ENCODE results near the gene GPR171. TPM values are rescaled to one million over a fixed set of nuclear protein-coding genes. Genes with fewer than 3 reads are reported as not detected.

GPR171 gene
- polyA plus RNA-seq, 1 donor from 2014 or later, result not detected

GRCh38 chr3:151226088-151226563, 23.1 kb upstream of the GPR171 start:
- H3K27ac ChIP-seq (ENCODE audit: low read length), result no peak overlapping the region
- H4K20me1 ChIP-seq (ENCODE audit: insufficient read depth), result peaks cover 4% of the 10 kb centered on the region
- no peak overlapping the region for H3K4me3 ChIP-seq (ENCODE audit: low read length)
- no peak overlapping the region for H3K9ac ChIP-seq (ENCODE audit: low read length)
- H3K27me3 ChIP-seq (ENCODE audit: insufficient read depth, low read depth, low read length), result no peaks in the 10 kb centered on the region
- peaks cover 5% of the 10 kb centered on the region for H3K36me3 ChIP-seq (ENCODE audit: insufficient read depth, low read length)
- H3K79me2 ChIP-seq (replicated peaks; ENCODE audit: insufficient read depth, low read length), result no peaks in the 10 kb centered on the region
- H3K9me3 ChIP-seq (ENCODE audit: low read length), result no peaks in the 10 kb centered on the region
- no peaks in the 10 kb centered on the region for H3K9me2 ChIP-seq (ENCODE audit: insufficient read depth, low read length)
- H3K4me2 ChIP-seq (ENCODE audit: low read length), result no peak overlapping the region
- no peak overlapping the region for H2AFZ ChIP-seq (ENCODE audit: low read depth, low read length)
- no peaks in the 10 kb centered on the region for H3F3A ChIP-seq (ENCODE audit: insufficient read depth, low read length, poor library complexity, severe bottlenecking)
- TF ChIP-seq, protein P1, sequence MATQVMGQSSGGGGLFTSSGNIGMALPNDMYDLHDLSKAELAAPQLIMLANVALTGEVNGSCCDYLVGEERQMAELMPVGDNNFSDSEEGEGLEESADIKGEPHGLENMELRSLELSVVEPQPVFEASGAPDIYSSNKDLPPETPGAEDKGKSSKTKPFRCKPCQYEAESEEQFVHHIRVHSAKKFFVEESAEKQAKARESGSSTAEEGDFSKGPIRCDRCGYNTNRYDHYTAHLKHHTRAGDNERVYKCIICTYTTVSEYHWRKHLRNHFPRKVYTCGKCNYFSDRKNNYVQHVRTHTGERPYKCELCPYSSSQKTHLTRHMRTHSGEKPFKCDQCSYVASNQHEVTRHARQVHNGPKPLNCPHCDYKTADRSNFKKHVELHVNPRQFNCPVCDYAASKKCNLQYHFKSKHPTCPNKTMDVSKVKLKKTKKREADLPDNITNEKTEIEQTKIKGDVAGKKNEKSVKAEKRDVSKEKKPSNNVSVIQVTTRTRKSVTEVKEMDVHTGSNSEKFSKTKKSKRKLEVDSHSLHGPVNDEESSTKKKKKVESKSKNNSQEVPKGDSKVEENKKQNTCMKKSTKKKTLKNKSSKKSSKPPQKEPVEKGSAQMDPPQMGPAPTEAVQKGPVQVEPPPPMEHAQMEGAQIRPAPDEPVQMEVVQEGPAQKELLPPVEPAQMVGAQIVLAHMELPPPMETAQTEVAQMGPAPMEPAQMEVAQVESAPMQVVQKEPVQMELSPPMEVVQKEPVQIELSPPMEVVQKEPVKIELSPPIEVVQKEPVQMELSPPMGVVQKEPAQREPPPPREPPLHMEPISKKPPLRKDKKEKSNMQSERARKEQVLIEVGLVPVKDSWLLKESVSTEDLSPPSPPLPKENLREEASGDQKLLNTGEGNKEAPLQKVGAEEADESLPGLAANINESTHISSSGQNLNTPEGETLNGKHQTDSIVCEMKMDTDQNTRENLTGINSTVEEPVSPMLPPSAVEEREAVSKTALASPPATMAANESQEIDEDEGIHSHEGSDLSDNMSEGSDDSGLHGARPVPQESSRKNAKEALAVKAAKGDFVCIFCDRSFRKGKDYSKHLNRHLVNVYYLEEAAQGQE (IDR thresholded peaks at IDR 0.05; ENCODE audit: borderline replicate concordance), result no peak
- TF ChIP-seq SMC3 (conservative IDR thresholded peaks at IDR 0.05; ENCODE audit: poor library complexity) (no peak), MXI1 (conservative IDR thresholded peaks at IDR 0.05; ENCODE audit: poor library complexity, severe bottlenecking) (no peak), EZH2 (IDR thresholded peaks at IDR 0.05; ENCODE audit: borderline replicate concordance, insufficient read depth, low read length, poor library complexity, severe bottlenecking) (no peak), TAF1 (IDR thresholded peaks at IDR 0.05; ENCODE audit: low read depth) (no peak), EP300 (conservative IDR thresholded peaks at IDR 0.05; ENCODE audit: poor library complexity, severe bottlenecking) (no peak), RAD21 (conservative IDR thresholded peaks at IDR 0.05) (no peak), POLR2AphosphoS5 (IDR thresholded peaks at IDR 0.05) (no peak), CTCF (IDR thresholded peaks at IDR 0.05; ENCODE audit: poor library complexity, severe bottlenecking) (no peak)

- no peak for TF ChIP-seq POLR2AphosphoS5 (IDR thresholded peaks at IDR 0.05)
- no peak overlapping the region for H3K4me2 ChIP-seq (ENCODE audit: low read length)
- no peak overlapping the region for H3K9ac ChIP-seq (ENCODE audit: low read length)
- H4K20me1 ChIP-seq (ENCODE audit: insufficient read depth), result peaks cover 4% of the 10 kb centered on the region
- no peaks in the 10 kb centered on the region for H3F3A ChIP-seq (ENCODE audit: insufficient read depth, low read length, poor library complexity, severe bottlenecking)
- H3K9me3 ChIP-seq (ENCODE audit: low read length), result no peaks in the 10 kb centered on the region
- H3K27me3 ChIP-seq (ENCODE audit: insufficient read depth, low read depth, low read length), result no peaks in the 10 kb centered on the region
- H3K9me2 ChIP-seq (ENCODE audit: insufficient read depth, low read length), result no peaks in the 10 kb centered on the region
- H2AFZ ChIP-seq (ENCODE audit: low read depth, low read length), result no peak overlapping the region
- H3K79me2 ChIP-seq (replicated peaks; ENCODE audit: insufficient read depth, low read length), result no peaks in the 10 kb centered on the region
- no peak overlapping the region for H3K27ac ChIP-seq (ENCODE audit: low read length)
- peaks cover 5% of the 10 kb centered on the region for H3K36me3 ChIP-seq (ENCODE audit: insufficient read depth, low read length)
- no peak overlapping the region for H3K4me3 ChIP-seq (ENCODE audit: low read length)
Observed at GRCh38 chr3:151225040-151225975, 22.3 kb upstream of the GPR171 start.
